ENCODE results near the gene ENO3.
"Not testable (repeated sequence)": the region's sequence is repeated elsewhere in the genome, so short reads cannot be mapped to it uniquely, and the experiment has no call there.

Gene ENO3

DNA sequence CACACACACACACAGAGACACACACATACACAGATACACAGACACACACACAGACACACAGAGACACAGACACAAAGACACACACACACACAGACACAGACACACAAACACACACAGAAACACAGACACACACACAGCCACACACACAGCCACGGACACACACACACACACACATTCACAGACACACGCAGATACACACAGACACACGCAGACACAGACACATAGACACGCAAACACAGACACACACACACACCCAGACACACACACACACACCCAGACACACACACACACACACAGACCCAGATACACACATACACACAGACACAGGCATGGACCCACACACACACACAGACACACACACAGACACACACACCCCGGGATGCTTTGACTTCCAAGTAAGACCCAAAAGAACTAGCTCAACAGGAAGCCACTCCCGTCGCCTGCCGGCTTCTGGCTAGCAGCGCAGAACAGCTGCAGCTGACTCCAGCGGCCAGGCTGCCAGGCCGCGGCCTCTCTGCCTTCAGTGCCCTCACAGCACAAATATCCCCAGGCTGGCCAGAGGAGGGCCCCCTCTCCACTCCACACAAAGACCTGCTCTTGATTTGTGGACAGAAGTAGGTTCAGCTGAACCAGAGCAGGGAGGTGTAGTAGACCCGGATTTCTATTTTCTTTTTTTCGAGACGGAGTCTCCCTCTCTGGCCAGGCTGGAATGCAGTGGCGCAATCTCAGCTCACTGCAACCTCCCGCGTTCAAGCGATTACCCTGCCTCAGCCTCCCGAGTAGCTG, 42.0 kb upstream of the ENO3 start:
- H3K4me3 ChIP-seq (ENCODE audit: low read depth, low read length): no peak overlapping the region
- in situ Hi-C loops (cut with HindIII; ENCODE audit: low sequenced_read_pairs): no loop called here
- peak; percentile 73 for DNase-seq (ENCODE audit: low read depth)
- TF ChIP-seq, protein P1, sequence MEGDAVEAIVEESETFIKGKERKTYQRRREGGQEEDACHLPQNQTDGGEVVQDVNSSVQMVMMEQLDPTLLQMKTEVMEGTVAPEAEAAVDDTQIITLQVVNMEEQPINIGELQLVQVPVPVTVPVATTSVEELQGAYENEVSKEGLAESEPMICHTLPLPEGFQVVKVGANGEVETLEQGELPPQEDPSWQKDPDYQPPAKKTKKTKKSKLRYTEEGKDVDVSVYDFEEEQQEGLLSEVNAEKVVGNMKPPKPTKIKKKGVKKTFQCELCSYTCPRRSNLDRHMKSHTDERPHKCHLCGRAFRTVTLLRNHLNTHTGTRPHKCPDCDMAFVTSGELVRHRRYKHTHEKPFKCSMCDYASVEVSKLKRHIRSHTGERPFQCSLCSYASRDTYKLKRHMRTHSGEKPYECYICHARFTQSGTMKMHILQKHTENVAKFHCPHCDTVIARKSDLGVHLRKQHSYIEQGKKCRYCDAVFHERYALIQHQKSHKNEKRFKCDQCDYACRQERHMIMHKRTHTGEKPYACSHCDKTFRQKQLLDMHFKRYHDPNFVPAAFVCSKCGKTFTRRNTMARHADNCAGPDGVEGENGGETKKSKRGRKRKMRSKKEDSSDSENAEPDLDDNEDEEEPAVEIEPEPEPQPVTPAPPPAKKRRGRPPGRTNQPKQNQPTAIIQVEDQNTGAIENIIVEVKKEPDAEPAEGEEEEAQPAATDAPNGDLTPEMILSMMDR (IDR thresholded peaks at IDR 0.05; ENCODE audit: low read depth, low read length, missing control alignments): peak; percentile 89

DNA sequence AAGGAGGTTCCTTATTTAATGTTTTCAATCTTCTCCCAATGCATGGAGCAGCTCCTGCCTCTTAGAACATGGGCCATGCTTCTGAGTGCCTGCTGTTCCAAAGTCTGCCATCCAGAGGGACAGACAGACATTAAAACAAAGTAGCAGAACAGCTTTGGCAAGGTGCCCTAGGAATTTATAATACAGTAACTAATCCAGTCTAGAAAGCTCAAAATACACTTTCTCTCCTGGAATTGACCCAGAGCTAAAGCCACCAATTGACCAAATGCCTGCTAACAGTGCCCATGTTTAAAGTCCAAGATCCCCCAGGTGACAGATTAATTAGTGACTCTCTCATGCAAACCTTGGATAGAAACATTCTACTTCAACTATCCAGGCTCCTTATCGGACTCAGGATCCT, 36.9 kb upstream of the ENO3 start:
- no peak overlapping the region for H3K4me3 ChIP-seq (ENCODE audit: low read depth, low read length)
- in situ Hi-C loops (cut with HindIII; ENCODE audit: low sequenced_read_pairs): no loop called here
- DNase-seq (ENCODE audit: low read depth): no peak
- TF ChIP-seq, protein P1 (IDR thresholded peaks at IDR 0.05; ENCODE audit: low read depth, low read length, missing control alignments): no peak

DNA sequence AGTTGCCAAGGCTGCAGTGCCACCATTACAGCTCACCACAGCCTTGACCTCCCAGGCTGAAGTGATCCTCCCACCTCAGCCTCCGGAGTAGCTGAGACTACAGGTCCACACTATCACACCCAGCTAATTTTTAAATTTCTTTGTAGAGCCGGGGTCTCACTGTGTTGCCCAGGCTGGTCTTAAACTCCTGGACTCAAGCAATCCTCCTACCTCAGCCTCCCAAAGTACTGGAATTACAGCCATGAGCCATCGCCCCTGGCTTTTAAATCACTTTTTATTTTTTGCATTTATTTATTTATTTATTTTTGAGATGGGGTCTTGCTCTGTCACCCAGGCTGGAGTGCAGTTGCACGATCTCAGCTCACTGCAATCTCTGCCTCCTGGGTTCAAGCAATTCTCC, 36.4 kb upstream of the ENO3 start:
- DNase-seq (ENCODE audit: low read depth); H3K4me3 ChIP-seq (ENCODE audit: low read depth, low read length); in situ Hi-C loops (cut with HindIII; ENCODE audit: low sequenced_read_pairs): not testable (repeated sequence)

DNA sequence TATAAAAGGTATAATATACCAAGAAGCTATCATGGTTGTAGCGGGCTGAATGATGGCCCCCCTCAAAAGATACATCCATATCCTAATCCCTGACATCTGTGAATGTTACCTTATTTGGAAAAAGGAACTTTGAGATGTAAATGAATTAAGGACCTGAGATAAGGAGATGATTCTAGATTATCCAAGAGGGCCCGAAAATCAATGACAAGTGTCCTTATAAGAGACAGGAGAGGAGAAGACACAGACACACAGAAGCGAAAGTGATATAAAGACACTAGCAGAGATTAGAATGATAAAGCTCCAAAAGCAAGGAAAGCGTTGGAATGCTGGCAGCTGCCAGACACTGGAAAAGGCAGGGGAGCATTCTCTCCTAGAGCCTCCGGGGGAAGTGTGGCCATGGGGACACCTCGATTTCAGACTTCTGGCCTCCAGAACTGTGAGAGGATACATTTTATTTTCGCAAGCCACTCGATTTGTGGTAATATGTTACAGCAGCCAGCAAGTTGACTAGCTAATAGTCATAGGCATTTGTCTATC, 31.3 kb upstream of the ENO3 start:
- in situ Hi-C loops (cut with HindIII; ENCODE audit: low sequenced_read_pairs): no loop called here
- TF ChIP-seq, protein P1 (IDR thresholded peaks at IDR 0.05; ENCODE audit: low read depth, low read length, missing control alignments): no peak
- no peak overlapping the region for H3K4me3 ChIP-seq (ENCODE audit: low read depth, low read length)
- DNase-seq (ENCODE audit: low read depth): no peak

DNA sequence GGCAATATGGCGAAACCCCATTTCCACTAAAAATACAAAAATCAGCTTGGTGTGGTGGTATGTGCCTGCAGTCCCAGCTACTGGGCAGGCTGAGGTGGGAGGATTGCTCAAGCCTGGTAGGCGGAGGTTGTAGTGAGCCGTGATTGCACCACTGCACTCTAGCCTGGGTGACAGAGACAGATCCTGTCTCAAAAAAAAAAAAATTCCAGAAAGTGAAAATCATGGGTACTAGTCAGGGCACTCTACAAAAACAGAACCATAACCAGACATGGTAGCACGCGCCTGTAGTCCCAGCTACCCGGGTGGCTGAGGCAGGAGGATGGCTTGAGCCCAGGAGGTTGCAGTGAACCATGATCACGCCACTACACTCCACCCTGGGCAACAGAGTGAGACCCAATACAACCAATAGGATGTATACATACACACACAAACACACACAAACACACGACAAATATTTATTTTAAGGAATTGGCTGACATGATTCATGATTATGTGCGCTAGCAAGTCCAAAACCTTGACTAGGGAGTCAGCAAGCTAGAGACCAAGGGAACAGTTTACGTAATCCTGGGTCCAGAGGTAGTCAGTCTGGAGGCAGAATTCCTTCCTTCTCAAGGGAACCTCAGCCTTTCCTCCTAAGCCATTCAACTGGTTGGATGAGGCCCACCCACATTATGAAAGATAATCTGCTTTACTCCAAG, 30.4 kb upstream of the ENO3 start:
- DNase-seq (ENCODE audit: low read depth): no peak
- no peak overlapping the region for H3K4me3 ChIP-seq (ENCODE audit: low read depth, low read length)
- TF ChIP-seq, protein P1 (IDR thresholded peaks at IDR 0.05; ENCODE audit: low read depth, low read length, missing control alignments): no peak
- in situ Hi-C loops (cut with HindIII; ENCODE audit: low sequenced_read_pairs): no loop called here

DNA sequence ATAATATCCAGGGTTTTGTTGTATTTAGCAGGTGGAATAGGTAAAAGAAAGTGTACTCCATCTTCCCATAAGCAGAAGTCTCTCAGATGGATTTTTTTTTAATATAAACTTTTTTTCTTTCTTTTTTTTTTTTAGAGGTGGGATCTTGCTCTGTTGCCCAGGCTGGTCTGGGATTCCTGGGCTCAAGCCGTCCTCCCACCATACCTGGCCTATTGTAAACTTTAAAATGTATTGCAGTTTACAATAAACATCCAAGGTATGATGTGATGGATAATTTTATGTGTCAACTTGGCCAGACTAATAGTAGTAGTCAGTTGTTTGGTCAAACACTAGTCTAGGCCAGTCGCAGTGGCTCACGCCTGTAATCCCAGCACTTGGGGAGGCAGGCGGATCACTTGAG, 29.6 kb upstream of the ENO3 start:
- H3K4me3 ChIP-seq (ENCODE audit: low read depth, low read length): no peak overlapping the region
- TF ChIP-seq, protein P1 (IDR thresholded peaks at IDR 0.05; ENCODE audit: low read depth, low read length, missing control alignments): no peak
- no peak for DNase-seq (ENCODE audit: low read depth)
- in situ Hi-C loops (cut with HindIII; ENCODE audit: low sequenced_read_pairs): no loop called here

DNA sequence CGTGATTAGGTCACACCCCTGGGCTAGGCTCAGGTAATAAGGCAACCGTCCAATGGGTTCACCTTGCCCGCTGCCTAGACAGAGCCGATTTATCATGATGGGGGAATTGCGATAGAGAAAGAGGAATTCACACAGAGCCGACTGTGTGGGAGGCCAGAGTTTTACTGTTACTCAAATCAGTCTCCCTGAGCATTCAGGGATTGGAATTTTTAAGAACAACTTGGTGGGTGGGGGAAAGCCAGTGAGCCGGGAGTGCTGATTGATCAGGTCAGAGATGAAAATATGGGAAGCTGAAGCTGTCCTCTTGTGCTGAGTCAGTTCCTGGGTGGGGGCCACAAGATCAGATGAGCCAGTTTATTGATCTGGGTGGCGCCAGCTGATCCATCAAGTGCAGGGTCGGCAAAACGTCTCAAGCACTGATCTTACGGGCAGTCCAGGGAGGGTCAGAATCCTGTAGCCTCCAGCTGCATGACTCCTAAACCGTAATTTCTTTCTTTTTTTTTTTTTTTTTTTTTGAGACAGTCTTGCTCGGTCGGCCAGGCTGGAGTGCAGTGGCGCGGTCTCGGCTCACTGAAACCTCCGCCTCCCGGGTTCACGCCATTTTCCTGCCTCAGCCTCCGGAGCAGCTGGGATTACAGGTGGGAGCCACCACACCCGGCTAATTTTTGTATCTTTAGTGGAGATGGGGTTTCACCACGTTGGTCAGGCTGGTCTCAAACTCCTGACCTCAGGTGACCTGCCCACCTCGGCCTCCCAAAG, 24.2 kb upstream of the ENO3 start:
- DNase-seq (ENCODE audit: low read depth); H3K4me3 ChIP-seq (ENCODE audit: low read depth, low read length); in situ Hi-C loops (cut with HindIII; ENCODE audit: low sequenced_read_pairs): not testable (repeated sequence)
